Naive thymus-derived CD8-positive, alpha-beta T cell (primary cell): Measurements from ENCODE around the gene LY6G6F. TPM values are rescaled to one million over a fixed set of nuclear protein-coding genes. Genes with fewer than 3 reads are reported as not detected.

ENCODE experiments used
- ATAC-seq, 2 donors: fragments of 150-1000 bp; cut with Tn5 transposase in 1 of 2; sonication (Bioruptor Pico), chemical (Tn5 transposase) in 1 of 2; 1 replicate in 1 of 2; 2 replicates in 1 of 2; pipeline ENCODE4 v1.10.0; 2021; ENCODE audit warnings: mild to moderate bottlenecking in 2 of 2, moderate library complexity in 2 of 2
- POLR2A ChIA-PET: fragments of 350-600 bp; sonication (Branson Sonifier 250); formaldehyde crosslinking; loops from one replicate; lab custom pipeline; 2021; ENCODE audit warnings: antibody characterized with exemption; lab: Charles Lee
- DNase-seq, 10 donors: peaks; one replicate each; pipeline versions ENCODE4 v3.0.0 to v3.0.0-alpha.2; 2020 to 2022
- H3K27ac Mint-ChIP-seq, 10 donors: one replicate each; pipeline ENCODE4 v1.8.0; 2020 to 2022; ENCODE audit warnings: mild to moderate bottlenecking in 10 of 10, mixed read lengths in 10 of 10, moderate library complexity in 4 of 10, inconsistent platforms in 1 of 10
- H3K27me3 Mint-ChIP-seq, 5 donors: one replicate each; pipeline ENCODE4 v1.8.0; 2021 to 2022; ENCODE audit warnings: mixed read lengths in 5 of 5
- H3K36me3 Mint-ChIP-seq, 3 donors: one replicate each; pipeline ENCODE4 v1.8.0; 2020 to 2022; ENCODE audit warnings: mixed read lengths in 3 of 3, mild to moderate bottlenecking in 2 of 3, inconsistent platforms in 1 of 3
- H3K4me1 Mint-ChIP-seq, 4 donors: one replicate each; pipeline ENCODE4 v1.8.0; 2021 to 2022; ENCODE audit warnings: mixed read lengths in 4 of 4
- H3K4me3 Mint-ChIP-seq, 10 donors: one replicate each; pipeline ENCODE4 v1.8.0; 2020 to 2022; ENCODE audit warnings: mild to moderate bottlenecking in 10 of 10, mixed read lengths in 10 of 10, moderate library complexity in 6 of 10, inconsistent platforms in 1 of 10
- H3K9me3 Mint-ChIP-seq, 9 donors: one replicate each; pipeline ENCODE4 v1.8.0; 2020 to 2022; ENCODE audit warnings: mixed read lengths in 9 of 9, mild to moderate bottlenecking in 3 of 9, inconsistent platforms in 1 of 9, moderate library complexity in 1 of 9
- polyA plus RNA-seq, 3 donors: library from polyadenylated mRNA; unstranded; fragments of 300-500 nt; fragmentation: Illumina TruSeq; gene quantifications; one replicate each; pipeline ENCODE4 v1.2.3, GENCODE V29; 2021
- total RNA-seq, 8 experiments: library from RNA in 2 of 8; stranded (reverse) in 2 of 8; gene quantifications; one replicate each; pipeline ENCODE4 v1.2.3 and lab custom pipeline; 2021 to 2026

Gene LY6G6F
- total and polyA plus RNA-seq, 5 experiments from 2014 or later: not detected

DNA sequence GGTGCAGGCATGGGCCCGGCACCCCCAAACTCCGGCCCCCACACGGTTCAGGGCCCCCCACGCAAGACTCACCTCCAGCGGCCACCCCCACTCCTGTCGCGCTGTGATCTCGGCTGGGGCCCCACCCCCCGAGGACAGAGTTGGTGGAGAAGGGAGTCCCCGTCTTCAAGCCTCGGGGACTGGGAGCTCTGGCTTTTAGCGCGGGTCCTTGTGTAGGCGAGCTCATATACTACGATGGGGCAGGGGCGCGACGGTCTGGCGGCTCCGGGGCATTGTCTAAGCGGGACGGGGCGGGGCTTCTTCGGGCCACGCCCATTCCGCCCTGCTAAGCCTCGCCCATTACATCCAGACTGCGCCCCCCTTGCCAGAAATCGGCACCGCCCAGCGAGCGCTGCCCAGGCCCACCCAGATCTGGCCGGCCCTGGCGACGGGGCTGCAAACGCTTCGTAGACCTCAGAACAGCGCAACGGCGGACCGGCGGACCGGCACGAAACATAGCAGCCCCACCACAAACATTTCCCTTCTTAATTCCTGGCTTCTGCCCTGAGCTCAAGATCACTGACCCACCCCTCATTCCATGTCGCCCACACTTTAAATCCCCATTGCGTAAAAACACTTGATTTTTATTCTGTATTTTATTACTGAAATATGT lies 23.4 kb downstream of the LY6G6F start:
- Mint-ChIP-seq H3K27ac (peak overlapping the region; percentile 44 to 92 (median 88)), H3K36me3 (peaks cover 0 to 30% (median 6%) of the 10 kb centered on the region in 3 donors), H3K4me1 (peaks cover 26 to 74% (median 69%) of the 10 kb centered on the region in 4 donors), H3K4me3 (peak overlapping the region; percentile 94 to 98 (median 97)), H3K27me3 (no peaks in the 10 kb centered on the region), H3K9me3 (no peaks in the 10 kb centered on the region)
- peak; percentile 53 to 80 (median 69) for DNase-seq
- peak; percentile 67 to 68 for ATAC-seq
- POLR2A ChIA-PET: interaction anchor here (0.5 to 4.3 kb wide), 18 partner anchors 9 to 236 kb away, joined by 3 to 24 read pairs (median 5); partner anchors contain the start of genes ABHD16A, BAG6, GPANK1 and HSPA1A

DNA sequence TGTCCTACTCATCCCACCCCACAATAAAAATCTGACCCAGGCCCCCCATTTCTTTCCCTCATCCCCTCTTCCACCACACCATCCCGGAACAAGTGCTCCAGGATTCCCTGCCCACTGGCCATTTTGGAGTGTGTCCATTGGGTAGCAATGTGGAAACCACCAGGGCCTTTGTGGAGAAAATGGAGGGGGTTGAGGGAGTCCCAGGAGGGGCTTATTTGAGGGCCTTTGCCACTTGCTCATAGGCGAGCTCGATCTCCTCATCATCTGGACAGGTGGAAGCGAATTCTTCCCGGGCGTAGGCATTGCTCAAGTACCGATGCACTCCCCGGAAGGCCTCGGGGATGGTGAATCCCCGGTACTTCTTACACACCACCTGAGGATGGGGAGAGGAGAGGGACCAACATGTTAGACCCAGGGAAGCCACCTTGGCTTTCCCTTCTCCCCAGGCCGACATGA lies 24.0 kb downstream of the LY6G6F start:
- peak overlapping the region in 9 of 10 donors; percentile 44 to 92 (median 89) for H3K27ac Mint-ChIP-seq
- POLR2A ChIA-PET: interaction anchor here (0.5 to 4.3 kb wide), 12 partner anchors 8 to 235 kb away, joined by 3 to 24 read pairs (median 6); partner anchors contain the start of genes ABHD16A, BAG6, HSPA1A and HSPA1B
- H3K4me1 Mint-ChIP-seq: peaks cover 31 to 77% (median 71%) of the 10 kb centered on the region in 4 donors
- DNase-seq (no peak), ATAC-seq (no peak)
- no peaks in the 10 kb centered on the region for H3K9me3 Mint-ChIP-seq
- no peaks in the 10 kb centered on the region for H3K27me3 Mint-ChIP-seq
- peak overlapping the region; percentile 94 to 98 (median 97) for H3K4me3 Mint-ChIP-seq
- H3K36me3 Mint-ChIP-seq: peaks cover 0 to 30% (median 6%) of the 10 kb centered on the region in 3 donors

DNA sequence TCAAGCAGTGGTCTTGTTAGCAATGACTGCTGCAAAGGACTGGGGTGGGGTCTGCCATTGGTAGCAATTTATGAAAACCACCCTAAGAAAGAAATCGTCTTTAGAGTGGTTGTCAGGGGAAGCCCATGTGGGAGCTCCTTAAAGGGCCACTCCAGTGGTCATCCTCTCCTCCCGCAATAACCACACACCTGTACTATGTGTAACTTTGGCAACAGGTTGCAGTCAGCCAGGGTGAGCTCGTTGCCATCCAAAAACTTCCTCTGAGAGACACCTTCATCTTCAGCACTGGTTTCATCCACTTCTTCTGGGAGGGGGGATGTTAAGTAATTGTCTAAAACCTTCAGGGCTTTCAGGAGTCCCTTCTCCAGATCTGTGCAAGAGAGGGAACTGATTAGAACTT lies 25.4 kb downstream of the LY6G6F start:
- H3K27ac Mint-ChIP-seq: peak overlapping the region in 4 of 10 donors; percentile 33 to 62 (median 46)
- no peaks in the 10 kb centered on the region for H3K27me3 Mint-ChIP-seq
- H3K4me3 Mint-ChIP-seq: peak overlapping the region in 3 of 10 donors; percentile 6 to 50 (median 45)
- no peaks in the 10 kb centered on the region for H3K9me3 Mint-ChIP-seq
- DNase-seq (no peak), ATAC-seq (no peak)
- H3K36me3 Mint-ChIP-seq: peaks cover 0 to 30% (median 6%) of the 10 kb centered on the region in 3 donors
- H3K4me1 Mint-ChIP-seq: peaks cover 34 to 77% (median 69%) of the 10 kb centered on the region in 4 donors
- POLR2A ChIA-PET: interaction anchor here (1.3 to 1.6 kb wide), 2 partner anchors 74 to 95 kb away, joined by 3 to 5 read pairs; partner anchors contain the start of genes HSPA1B and LSM2

DNA sequence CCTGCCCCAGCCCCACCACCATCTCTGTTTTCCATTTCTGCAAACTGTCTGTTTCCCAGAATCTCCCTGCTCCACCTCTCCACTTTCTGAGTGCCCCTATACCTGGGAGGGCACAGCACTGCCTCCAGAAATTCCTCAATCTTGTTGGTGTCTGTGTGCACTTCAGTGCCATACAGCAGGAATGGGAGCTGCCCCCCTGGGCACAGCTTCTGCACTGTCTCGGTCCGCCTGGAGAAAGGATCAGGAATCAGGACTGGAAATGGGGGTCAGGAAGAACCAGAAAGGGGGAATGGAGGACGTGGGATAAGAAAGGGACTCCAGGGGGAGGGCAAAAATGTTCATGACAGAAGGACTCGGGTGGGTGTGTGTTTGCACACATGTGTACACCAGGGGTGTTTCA lies 27.1 kb downstream of the LY6G6F start:
- no peaks in the 10 kb centered on the region for H3K27me3 Mint-ChIP-seq
- H3K4me1 Mint-ChIP-seq: peaks cover 46 to 80% (median 73%) of the 10 kb centered on the region in 4 donors
- ATAC-seq (no peak), DNase-seq (no peak)
- peaks cover 0 to 30% (median 6%) of the 10 kb centered on the region in 3 donors for H3K36me3 Mint-ChIP-seq
- peak overlapping the region in 8 of 10 donors; percentile 89 to 98 (median 98) for H3K4me3 Mint-ChIP-seq
- H3K27ac Mint-ChIP-seq: peak overlapping the region in 6 of 10 donors; percentile 40 to 84 (median 76)
- no peaks in the 10 kb centered on the region for H3K9me3 Mint-ChIP-seq
- POLR2A ChIA-PET: interaction anchor here (1.5 kb wide), 1 partner anchor 11 kb away, joined by 3 read pairs; the partner anchor contains the start of gene MPIG6B

DNA sequence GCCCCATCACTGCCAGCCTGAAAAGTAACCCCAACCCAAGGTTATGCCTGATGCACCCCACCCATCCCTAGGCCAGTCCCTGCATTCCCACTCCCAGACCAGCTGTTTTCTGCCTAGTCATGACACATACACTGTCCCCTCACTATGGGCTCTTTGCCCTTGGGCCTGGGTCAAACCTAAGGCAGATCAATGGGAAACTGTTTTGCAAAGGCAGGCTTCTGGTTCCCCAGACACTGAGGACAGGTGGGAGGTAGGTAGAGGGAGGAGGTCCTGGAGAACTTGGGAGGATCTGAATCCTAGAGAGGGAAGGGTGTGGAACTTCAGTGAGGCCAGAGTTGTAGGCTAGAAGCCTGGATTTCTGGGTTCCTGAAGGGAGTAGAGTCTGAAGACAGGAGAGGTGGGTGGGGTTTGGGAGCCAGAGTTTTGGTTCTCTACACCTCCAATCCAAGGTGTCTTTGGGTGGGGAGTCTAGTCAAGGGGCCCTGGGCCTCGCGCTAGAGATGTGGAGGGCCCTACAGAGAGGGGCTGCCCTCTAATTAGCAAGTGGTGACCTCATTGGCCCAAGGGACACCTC lies 27.7 kb downstream of the LY6G6F start:
- H3K4me1 Mint-ChIP-seq: peaks cover 49 to 80% (median 73%) of the 10 kb centered on the region in 4 donors
- POLR2A ChIA-PET: interaction anchor here (1.5 kb wide), 1 partner anchor 11 kb away, joined by 3 read pairs; the partner anchor contains the start of gene MPIG6B
- H3K9me3 Mint-ChIP-seq: no peaks in the 10 kb centered on the region
- ATAC-seq (peak in 1 of 2 donors; percentile 8), DNase-seq (no peak)
- peaks cover 0 to 30% (median 6%) of the 10 kb centered on the region in 3 donors for H3K36me3 Mint-ChIP-seq
- peak overlapping the region; percentile 89 to 99 (median 98) for H3K4me3 Mint-ChIP-seq
- no peaks in the 10 kb centered on the region for H3K27me3 Mint-ChIP-seq
- peak overlapping the region; percentile 47 to 97 (median 86) for H3K27ac Mint-ChIP-seq

DNA sequence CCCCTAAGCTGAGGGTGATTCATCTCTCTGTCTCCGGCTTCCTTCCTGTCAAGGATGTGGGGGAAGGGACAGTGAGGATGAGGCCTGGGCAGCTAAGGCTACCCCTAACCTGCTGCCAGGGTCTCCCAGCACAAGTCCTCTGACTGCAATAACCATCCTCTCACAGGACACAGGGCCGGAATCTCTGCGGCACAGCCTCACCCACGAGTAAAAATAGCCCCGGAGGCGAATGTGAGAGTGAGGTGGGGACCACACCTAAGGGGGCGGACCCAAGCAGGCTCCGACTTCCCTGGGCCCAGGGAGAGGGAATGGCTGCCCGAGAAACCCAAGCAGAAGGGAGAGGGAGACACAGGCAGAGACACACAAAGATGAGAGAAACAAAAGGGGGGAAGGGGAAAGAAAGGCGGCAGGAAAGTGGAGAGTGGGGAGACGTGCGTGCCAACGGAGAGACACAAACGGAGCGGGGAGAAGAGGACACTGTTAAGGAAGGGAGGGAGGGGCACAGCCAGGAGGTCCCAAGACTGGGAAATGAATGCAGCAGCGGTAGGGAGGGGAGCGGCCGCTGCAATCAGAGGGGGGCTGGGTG lies 28.2 kb downstream of the LY6G6F start:
- ATAC-seq (peak in 1 of 2 donors; percentile 0), DNase-seq (peak in 4 of 10 donors; percentile 23 to 55 (median 36))
- peak overlapping the region; percentile 75 to 97 (median 90) for H3K27ac Mint-ChIP-seq
- H3K4me1 Mint-ChIP-seq: peaks cover 53 to 80% (median 77%) of the 10 kb centered on the region in 4 donors
- POLR2A ChIA-PET: interaction anchor here (0.6 to 1.5 kb wide), 6 partner anchors 12 to 80 kb away, joined by 3 to 7 read pairs (median 4); partner anchors contain the start of genes HSPA1A, HSPA1L, LSM2 and MPIG6B
- peak overlapping the region; percentile 89 to 99 (median 98) for H3K4me3 Mint-ChIP-seq
- H3K27me3 Mint-ChIP-seq: no peaks in the 10 kb centered on the region
- no peaks in the 10 kb centered on the region for H3K9me3 Mint-ChIP-seq
- H3K36me3 Mint-ChIP-seq: peaks cover 0 to 30% (median 6%) of the 10 kb centered on the region in 3 donors

DNA sequence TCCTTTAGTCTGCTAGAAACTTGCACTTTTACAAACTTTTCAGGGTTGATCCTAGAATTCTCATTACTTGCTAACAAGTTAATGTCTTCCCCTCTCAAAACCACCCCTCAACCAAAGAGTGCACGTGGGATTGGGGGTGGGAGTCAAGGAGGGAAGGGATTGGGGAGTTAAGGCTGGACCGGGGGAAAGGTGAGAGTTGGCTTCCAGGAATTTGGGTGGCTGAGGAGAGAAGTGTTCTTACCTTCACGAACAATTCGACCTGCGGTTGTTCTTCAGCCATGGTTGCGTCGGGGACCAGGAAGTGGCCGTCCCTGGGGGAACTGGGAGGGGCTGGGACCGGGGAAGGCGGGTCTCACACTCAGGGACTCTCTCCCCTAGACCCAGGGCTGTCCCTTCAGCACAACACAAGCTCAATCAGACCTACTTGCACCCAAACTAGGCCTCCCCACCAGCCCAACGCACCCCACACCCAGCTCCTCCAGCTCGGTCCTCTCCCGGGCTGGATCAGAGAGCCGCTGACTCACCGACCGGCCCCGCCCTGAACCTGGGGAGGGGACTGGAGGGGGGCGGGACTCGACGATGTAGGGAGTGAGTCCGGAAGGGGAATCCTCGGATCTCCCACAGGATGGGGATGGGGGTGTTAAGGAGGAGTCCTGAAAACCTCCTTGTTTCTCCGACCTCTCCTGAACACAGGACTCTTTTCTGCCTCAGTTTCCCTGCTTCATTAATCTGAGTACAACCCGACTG lies 29.5 kb downstream of the LY6G6F start, which contains the start of gene CLIC1:
TSS of gene CLIC1 (minus strand) at position 510 of the 747 bp plus-strand sequence. CDS start at position 280, 230 bp downstream.
- Mint-ChIP-seq H3K9me3 (no peaks in the 10 kb centered on the region), H3K36me3 (peaks cover 0 to 26% (median 6%) of the 10 kb centered on the region in 3 donors), H3K4me1 (peaks cover 53 to 84% (median 77%) of the 10 kb centered on the region in 4 donors), H3K27me3 (no peaks in the 10 kb centered on the region), H3K27ac (peak within 1 kb of the TSS; percentile 83 to 97 (median 91)), H3K4me3 (peak within 1 kb of the TSS; percentile 89 to 99 (median 98))
- POLR2A ChIA-PET: interaction anchor here (1.0 to 2.1 kb wide), 7 partner anchors 59 to 95 kb away, joined by 3 to 9 read pairs (median 4); partner anchors contain the start of genes HSPA1A, HSPA1L, LSM2 and VARS1
- DNase-seq: peak in 8 of 10 donors; percentile 35 to 76 (median 53)
- ATAC-seq: peak; percentile 2 to 16

DNA sequence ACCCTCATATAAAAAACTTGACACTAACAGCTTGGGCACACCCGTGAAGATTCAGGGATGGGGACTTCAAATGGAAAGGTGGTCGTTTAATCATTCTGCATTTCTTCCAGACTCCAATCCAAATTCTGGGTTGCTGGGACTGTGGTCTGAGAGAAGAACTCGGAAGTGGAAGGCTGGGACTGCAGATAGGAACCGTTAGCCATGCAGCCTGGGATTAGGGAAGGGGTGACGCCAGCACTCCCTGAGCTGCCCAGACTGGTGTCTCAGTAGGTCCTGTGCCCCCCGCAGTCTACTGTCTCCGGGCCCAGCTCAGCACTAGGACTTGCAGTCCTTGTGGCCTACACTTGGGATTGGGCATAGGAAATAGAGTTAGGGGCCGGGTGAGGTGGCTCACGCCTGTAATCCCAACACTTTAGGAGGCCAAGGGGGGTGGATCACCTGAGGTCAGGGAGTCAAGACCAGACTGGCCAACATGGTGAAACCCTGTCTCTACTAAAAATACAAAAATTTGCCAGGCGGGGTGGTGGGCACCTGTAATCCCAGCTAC lies 30.2 kb downstream of the LY6G6F start:
- H3K27ac Mint-ChIP-seq: peak overlapping the region; percentile 71 to 97 (median 90)
- peaks cover 53 to 86% (median 77%) of the 10 kb centered on the region in 4 donors for H3K4me1 Mint-ChIP-seq
- DNase-seq: no peak

DNA sequence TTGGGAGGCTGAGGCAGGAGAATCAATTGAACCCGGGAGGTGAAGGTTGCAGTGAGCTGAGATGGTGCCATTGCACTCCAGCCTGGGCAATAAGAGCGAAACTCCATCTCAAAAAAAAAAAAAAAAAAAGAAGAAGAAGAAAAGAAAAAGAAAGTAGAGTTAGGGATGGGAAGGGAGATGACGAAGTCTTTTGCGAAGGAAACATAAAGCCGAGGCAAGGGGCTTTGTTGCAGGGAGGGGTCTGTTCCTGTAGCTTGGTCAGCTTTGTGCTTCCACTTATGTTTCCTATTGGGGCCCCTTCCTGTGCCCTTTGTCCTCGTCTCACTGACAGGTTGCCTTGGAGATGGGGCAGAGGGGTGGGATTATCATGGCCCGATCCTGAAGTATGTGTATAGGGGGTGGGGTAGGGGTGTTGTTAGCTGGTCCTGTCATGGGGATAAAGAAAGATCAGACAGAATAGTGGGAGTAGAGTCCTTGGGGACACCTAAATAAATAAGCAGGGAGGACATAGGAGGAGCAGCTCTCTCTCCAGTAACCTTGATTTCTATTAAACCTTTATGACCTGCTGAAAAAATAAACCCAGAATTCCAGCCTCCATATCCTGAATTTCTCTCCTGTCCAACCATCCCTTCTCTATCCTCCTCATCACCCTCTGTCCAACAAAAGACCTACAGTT lies 30.8 kb downstream of the LY6G6F start:
- H3K27ac Mint-ChIP-seq: peak overlapping the region; percentile 43 to 97 (median 86)
- DNase-seq: no peak
- H3K9me3 Mint-ChIP-seq: no peaks in the 10 kb centered on the region
- peak overlapping the region; percentile 89 to 99 (median 98) for H3K4me3 Mint-ChIP-seq
- H3K27me3 Mint-ChIP-seq: no peaks in the 10 kb centered on the region
- H3K36me3 Mint-ChIP-seq: peaks cover 0 to 13% (median 1%) of the 10 kb centered on the region in 3 donors
- no peak for ATAC-seq
- POLR2A ChIA-PET: interaction anchor here (0.5 to 3.9 kb wide), 18 partner anchors 8 to 468 kb away, joined by 3 to 24 read pairs (median 4); partner anchors contain the start of genes ABHD16A, DDAH2, LSM2 and VARS1
- H3K4me1 Mint-ChIP-seq: peaks cover 53 to 81% (median 76%) of the 10 kb centered on the region in 4 donors

More for the DNA sequence above, 30.2 kb downstream of the LY6G6F start:
- H3K4me3 Mint-ChIP-seq: peak overlapping the region; percentile 89 to 99 (median 98)
- H3K9me3 Mint-ChIP-seq: no peaks in the 10 kb centered on the region
- ATAC-seq: no peak
- H3K36me3 Mint-ChIP-seq: peaks cover 0 to 19% (median 6%) of the 10 kb centered on the region in 3 donors
- no peaks in the 10 kb centered on the region for H3K27me3 Mint-ChIP-seq
- POLR2A ChIA-PET: interaction anchor here (0.5 to 3.9 kb wide), 9 partner anchors 8 to 468 kb away, joined by 3 to 24 read pairs (median 3); partner anchors contain the start of genes DDAH2, LSM2 and VARS1
